GM18909 (cell line): ENCODE data around the gene AQP12B.

Experiments used
- ATAC-seq: cut with Tn5 transposase; IDR thresholded peaks from one replicate; pipeline ENCODE4 v1.9.1; 2021; ENCODE audit warnings: mild to moderate bottlenecking; ENCODE audit not compliant: unreplicated experiment, poor library complexity

Gene AQP12B

DNA sequence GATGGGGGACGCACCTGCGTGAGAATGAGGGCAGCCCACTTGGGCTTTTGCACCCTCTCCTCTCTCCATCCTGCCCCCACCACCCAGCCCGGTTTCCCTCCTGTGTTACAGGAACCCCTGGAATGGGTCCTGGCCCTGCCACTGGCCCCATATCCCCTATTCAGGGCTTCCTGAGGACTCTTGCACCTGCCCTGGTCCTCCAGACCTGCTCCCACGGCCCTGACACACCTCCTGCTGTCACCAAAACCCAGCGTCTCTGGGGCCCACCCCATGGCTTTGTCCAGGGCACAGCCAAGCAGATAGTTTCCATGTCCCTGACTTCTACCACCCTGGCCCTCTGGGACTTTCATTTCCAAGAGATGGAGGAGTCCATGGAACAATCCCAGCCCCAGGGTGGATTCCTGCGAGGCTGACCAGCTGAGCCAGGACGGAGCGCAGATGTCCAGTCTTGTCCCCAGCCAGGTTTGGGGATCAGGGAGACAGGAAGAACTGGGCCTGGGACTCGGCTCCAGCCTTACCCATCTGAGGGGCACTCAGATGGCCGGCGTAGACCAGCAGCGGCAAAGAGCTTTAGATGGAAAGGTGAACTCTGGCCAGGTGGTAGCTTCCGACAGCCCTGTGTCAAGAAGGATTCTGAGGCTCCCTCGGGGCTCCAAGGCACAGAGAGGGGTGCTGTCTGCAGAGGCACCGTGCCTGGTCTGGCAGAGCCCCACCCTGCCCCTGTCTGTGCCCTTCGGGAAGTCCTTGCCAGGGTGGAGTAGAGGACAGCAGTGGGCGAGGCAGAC lies 45.4 kb downstream of the AQP12B start:
- no peak for ATAC-seq

DNA sequence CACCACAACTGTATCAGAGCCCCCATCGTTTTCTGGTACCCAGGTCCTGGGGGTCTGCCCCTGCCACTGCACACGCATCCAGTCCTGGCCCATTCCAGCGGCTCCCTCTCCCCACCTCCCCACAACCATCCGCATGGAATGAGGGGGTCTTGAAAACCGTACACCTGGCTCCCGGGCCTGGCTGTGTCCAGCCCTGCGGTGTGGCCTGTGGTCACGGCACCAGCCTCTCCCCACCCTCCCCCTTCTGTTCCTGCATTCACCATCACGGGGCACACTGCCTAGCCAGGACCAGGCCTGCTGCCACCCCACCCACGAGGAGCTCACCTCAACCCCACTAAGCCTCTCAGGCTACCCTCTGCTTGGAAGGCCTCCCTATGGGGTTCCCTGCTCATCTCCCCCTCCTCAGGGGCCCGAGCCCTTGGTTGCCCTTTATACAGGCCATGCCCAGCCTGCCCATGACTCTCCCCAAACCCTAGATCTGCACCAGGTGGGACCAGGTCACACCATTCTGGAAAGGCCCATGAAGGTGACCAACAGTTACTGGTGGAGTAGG lies 46.0 kb downstream of the AQP12B start:
- ATAC-seq: no peak

DNA sequence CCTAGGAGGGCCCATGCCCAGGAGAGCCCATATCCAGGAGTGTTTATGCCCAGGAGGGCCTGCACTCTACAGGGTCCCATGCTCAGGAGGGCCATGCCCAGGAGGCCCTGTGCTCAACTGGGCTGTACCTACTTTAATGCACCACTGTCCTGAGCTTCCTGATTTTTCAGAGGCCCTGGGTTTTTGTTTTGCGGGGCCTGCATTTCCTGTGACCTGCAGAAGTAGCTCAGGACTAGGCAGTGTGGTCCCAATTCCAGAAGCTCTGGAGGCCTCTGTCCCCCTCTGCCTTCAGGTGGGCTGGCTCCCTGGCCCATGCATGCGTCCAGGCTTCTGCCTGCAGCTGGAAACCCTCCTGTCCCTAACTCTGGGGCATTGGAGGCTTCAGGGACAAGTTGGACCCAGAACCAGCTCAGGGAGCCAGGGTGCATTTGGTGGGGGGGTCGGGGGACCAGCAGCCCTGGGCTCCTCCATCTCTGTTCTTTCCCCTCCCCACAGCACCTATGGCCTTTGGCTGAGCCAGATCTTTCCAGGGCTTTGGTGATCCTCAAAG lies 46.6 kb downstream of the AQP12B start:
- ATAC-seq: no peak

DNA sequence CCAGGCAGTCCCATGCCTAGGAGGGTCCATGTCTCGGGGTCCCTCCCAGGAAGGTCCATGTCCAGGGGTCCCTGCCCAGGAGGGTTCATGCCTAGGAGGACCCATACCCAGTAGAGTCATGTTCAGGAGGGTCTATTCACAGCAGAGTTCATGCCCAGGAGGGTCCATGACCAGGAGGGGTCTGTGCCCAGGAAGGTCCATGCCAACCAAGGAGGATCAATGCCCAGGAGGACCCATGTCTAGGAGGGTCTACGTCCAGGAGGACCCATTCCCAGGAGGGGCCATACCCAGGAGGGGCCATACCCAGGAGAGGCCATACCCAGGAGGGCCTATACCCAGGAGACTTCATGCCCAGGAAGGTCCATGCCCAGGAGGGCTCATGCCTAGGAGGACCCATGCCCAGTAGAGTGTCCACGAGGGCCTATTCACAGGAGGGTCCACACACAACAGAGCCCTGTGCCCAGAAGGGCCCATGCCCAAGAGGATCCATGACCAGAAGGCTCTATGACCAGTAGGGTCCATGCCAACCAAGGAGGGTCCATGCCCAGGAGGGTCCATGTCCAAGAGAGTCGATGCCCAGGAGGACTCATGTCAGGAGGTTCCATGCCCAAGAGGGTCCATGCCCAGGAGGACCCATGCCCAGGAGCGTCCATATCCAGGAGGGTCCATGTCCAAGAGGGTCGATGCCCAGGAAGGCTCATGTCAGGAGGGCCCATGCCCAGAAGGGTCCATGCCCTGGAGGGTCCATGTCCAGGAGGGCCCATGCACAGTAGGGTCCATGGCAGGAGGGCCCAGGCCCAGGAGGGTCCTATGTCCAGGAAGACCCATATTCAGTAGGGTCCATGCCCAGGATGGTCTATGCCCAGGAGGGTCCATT lies 47.3 kb downstream of the AQP12B start:
- ATAC-seq: no peak

DNA sequence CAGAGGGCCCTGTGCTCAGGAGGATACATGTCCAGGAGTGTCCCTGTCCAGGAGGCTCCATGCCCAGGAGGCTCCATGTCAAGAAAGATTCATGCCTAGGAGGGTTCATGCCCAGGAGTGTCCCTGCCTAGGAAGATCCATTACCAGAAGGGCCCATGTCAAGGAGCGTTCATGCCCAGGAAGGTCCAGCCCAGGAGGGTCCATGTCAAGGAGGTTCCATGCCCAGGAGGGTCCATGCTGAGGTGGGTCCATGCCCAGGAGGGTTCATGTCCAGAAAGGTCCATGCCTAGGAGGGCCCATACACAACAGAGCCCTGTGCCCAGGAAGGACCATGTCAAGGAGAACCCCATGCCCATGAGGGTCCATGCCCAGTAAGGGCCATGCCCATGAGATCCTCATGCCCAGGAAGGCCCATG lies 50.4 kb downstream of the AQP12B start:
- ATAC-seq: no peak

DNA sequence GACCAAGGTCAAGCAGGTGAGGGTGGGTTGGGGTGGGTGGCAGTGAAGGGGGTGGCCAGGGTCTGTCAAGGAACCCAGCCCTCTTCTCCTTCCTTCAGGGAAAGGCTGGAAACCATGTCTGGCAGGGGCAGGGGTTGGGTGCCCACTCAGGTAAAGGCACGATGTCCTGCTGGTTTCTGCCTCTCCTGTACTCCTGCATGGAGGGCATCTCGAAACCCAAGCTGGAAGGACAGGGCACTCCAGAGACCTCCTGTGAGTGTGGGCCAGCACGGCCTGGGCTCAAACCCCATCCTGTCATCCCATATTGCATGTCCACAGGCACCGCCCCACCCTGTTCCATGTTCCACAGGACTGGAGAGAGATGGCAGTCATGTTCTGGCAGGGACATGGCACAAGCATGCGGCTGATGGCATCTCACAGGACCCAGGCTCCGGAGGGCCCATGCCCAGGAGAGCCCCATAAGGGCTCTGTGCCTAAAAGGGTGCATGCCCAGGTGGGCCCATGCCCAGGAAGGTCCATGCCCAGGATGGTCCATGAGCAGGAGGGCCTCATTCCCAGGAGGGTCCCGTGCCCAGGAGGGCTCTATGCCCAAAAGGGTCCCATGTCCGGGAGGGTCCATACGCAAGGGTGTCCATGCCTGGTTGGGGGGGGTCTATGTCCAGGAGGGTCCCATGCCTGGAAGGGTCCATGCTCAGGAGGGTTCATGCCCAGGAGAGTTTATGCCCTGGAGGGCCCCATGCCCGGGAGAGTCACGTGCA lies 51.0 kb downstream of the AQP12B start:
- no peak for ATAC-seq

DNA sequence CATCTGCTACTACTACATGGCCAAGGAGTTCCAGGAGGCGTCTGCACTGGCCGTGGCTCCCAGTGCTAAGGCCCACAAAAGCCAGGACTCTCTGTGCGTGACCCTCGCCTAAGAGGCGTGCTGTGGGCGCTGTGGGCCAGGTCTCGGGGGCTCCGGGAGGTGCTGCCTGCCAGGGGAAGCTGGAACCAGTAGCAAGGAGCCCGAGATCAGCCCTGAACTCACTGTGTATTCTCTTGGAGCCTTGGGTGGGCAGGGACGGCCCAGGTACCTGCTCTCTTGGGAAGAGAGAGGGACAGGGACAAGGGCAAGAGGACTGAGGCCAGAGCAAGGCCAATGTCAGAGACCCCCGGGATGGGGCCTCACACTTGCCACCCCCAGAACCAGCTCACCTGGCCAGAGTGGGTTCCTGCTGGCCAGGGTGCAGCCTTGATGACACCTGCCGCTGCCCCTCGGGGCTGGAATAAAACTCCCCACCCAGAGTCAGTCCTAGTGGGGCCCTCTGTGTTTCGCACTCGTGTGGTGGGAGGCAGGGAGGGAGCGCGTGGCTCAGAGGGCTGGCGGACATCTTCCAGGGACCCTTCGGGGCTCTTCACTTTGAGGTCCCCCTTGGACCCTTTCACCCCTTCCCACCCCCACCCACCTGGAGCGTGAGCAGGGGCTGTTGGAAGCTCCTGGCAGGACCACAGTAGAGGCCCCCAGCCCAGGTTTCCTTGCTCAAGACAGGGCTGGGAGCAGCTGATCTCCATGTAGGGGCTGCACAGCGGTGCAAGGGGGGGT lies 51.7 kb downstream of the AQP12B start:
- ATAC-seq: no peak

DNA sequence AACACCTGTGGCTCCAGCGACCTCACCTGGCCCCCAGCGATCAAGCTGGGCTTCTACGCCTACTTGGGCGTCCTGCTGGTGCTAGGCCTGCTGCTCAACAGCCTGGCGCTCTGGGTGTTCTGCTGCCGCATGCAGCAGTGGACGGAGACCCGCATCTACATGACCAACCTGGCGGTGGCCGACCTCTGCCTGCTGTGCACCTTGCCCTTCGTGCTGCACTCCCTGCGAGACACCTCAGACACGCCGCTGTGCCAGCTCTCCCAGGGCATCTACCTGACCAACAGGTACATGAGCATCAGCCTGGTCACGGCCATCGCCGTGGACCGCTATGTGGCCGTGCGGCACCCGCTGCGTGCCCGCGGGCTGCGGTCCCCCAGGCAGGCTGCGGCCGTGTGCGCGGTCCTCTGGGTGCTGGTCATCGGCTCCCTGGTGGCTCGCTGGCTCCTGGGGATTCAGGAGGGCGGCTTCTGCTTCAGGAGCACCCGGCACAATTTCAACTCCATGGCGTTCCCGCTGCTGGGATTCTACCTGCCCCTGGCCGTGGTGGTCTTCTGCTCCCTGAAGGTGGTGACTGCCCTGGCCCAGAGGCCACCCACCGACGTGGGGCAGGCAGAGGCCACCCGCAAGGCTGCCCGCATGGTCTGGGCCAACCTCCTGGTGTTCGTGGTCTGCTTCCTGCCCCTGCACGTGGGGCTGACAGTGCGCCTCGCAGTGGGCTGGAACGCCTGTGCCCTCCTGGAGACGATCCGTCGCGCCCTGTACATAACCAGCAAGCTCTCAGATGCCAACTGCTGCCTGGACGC lies 52.5 kb downstream of the AQP12B start:
- ATAC-seq: no peak

DNA sequence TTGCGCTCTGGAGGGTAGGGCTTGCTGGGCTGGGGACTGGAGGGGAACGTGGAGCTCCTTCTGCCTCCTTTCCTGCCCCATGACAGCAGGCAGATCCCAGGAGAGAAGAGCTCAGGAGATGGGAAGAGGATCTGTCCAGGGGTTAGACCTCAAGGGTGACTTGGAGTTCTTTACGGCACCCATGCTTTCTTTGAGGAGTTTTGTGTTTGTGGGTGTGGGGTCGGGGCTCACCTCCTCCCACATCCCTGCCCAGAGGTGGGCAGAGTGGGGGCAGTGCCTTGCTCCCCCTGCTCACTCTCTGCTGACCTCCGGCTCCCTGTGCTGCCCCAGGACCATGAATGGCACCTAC lies 53.1 kb downstream of the AQP12B start:
- no peak for ATAC-seq

DNA sequence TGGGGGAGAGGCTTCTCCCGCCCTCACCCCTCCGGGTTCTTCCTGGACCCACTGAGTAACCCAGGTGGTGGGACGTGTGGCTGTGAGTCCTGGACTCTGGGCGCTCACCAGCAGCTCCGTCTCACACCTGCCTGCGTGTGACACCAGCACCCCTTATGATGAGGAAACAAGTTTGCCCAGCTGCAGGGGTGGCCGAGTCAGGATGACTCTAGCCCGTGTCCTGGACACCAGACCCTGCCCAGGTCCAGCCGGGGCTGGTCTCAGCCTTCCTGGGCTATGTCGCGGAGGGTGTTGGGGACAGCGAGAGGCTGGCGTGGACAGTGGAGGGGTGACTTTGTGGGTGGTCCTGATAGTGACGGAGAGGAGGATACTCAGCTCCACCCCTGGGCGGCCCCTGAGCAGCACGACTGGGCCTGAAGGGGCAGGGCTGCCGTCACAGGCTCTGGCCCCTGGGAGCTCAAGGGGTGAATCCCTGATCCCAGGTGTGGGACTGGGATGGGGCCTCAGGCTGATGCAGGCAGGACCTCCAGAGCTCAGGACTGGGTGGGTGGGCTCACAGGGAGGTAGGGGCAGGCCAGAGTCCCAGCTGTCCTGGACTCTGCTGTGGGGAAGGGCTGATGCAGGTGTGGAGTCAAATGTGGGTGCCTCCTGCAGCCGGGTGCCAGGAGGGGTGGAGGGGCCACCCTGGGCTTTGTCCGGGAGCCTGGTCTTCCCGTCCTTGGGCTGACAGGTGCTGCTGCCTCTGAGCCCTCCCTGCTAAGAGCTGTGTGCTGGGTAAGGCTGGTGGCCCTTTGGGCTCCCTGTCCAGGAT lies 53.7 kb downstream of the AQP12B start:
- no peak for ATAC-seq

DNA sequence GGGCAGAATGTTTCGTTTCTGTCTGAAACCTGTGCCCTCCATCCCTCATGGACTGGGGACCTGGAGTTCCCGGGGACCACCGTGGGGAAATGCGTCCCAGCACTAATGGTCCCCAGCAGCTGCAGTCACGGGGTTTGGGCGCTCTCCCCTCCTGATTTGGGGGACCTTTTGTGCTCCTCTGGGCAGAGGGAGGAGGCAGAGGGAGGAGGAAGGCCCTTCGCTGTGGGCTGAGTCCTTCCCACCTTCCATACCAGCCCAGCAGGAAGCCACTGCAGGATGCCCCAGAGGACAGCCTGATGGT lies 54.2 kb downstream of the AQP12B start:
- ATAC-seq: no peak

DNA sequence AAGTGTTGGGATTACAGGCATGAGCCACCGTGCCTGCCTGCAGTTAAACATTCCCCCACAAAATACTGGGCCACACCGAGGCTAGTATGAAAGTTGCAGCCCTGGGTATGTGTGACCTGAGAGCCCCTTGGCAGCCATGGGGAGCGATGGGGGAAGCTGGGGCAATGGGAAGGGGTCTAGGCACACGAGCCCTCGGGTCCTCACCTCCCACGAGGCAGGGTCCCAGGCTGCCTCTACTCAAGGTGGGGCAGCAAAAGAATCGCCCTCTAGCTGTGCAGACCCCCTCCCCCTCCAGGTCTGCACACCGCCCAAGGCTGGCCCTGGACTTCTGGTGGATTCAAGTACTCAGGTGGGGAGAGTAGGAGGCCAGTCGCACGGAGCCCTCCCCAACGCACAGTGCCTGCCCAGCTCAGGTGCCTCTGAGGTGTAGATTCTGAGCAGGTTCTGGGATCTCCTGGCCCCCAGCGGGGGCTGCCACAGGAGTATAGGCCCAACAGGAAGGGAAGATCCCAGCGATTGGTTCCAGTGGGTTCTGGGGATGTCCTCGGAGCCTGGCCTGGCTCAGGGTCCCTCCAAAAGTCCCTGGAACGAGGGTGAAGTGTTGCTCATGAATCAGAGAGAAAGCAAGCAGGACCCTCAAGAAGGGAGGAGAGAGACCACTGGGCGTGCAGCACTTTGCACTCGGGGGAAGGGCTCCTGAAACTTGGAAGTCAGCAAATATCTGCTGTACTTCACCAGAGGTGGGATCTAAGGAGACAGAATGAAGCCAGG lies 54.8 kb downstream of the AQP12B start:
- no peak for ATAC-seq

DNA sequence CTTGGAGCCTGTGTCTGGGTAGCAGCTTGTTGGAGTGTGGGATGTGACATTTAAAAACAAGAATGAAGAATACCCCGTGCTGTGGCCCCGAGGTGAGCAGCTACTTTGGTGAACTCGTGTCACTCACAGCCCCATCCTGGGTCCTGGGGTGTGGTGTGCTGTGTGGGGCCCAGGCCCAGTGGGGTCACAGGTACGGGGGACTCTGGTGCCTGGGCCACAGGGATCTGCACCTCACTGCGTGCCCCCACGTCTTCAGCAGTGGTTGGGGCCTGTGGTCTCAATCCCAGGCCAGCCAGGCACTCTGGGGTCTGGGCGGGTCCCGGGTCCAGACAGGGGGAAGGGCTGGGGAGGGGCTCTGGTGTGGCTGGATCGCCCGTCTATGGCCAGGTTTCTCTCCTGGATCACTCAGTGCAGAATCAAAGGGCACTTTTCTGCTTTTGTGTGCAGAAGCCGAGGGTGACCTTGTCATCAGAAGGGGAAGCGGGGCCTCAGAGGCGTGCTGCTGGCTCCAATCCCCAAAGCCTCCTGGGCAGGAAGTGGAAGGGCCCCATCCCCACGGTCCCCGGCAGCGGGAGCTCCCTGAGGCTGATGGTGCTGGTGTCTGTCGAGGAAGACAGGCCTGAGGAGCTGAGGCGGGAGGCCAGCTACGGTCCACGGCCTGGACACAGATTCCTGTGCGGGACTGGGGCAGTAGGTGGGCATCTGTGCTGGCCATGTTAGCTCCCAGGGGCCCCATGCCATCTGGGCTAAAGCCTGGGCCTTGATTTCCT lies 56.0 kb downstream of the AQP12B start:
- no peak for ATAC-seq
